Astrocyte (in vitro differentiated cells and primary cell): ENCODE measurements around the gene OSCP1. TPM values are rescaled to one million over a fixed set of nuclear protein-coding genes. Genes with fewer than 3 reads are reported as not detected.
A peak's percentile ranks its signal among the peaks of the same experiment; 100 is the strongest.

Experiments used
- DNase-seq: peaks from one replicate; pipeline ENCODE4 v3.0.0-alpha.2; 2010; ENCODE audit warnings: low read depth
- FAIRE-seq: peaks from 2 replicates; lab custom pipeline; 2011; peaks lifted over from hg19 to GRCh38; lab: Jason Lieb, UNC
- H2AFZ ChIP-seq: 2 replicates; pipeline ENCODE4 v1.6.0; 2012; ENCODE audit warnings: low read depth, low read length, inconsistent platforms
- H3K27ac ChIP-seq: 2 replicates; pipeline ENCODE4 v1.5.1; 2011; ENCODE audit warnings: low read depth, low read length, inconsistent platforms
- H3K27me3 ChIP-seq: 2 replicates; pipeline ENCODE4 v1.6.0; 2011; ENCODE audit warnings: low read length, inconsistent platforms; ENCODE audit not compliant: insufficient read depth
- H3K36me3 ChIP-seq: 2 replicates; pipeline ENCODE4 v1.5.1; 2011; ENCODE audit warnings: low read length, inconsistent platforms; ENCODE audit not compliant: insufficient read depth
- H3K4me1 ChIP-seq: 2 replicates; pipeline ENCODE4 v1.5.1; 2011; ENCODE audit warnings: low read length, inconsistent platforms; ENCODE audit not compliant: insufficient read depth
- H3K4me2 ChIP-seq: 2 replicates; pipeline ENCODE4 v1.6.0; 2012; ENCODE audit warnings: low read length, inconsistent platforms
- H3K4me3 ChIP-seq: 2 replicates; pipeline ENCODE4 v1.5.1; 2011; ENCODE audit warnings: low read depth, mild to moderate bottlenecking, low read length, inconsistent platforms; ENCODE audit not compliant: insufficient read depth
- H3K79me2 ChIP-seq: 2 replicates; pipeline ENCODE4 v1.6.0; 2012; ENCODE audit warnings: mild to moderate bottlenecking, low read length, inconsistent platforms; ENCODE audit not compliant: insufficient read depth
- H3K9ac ChIP-seq: 2 replicates; pipeline ENCODE4 v1.6.0; 2012; ENCODE audit warnings: mild to moderate bottlenecking, low read length, inconsistent platforms
- H3K9me3 ChIP-seq: 2 replicates; pipeline ENCODE4 v1.5.1; 2012; ENCODE audit warnings: low read depth, mild to moderate bottlenecking, low read length, inconsistent platforms; ENCODE audit not compliant: insufficient read depth
- H4K20me1 ChIP-seq: 2 replicates; pipeline ENCODE4 v1.6.0; 2012; ENCODE audit warnings: low read length, inconsistent platforms; ENCODE audit not compliant: insufficient read depth
- H3K27ac Mint-ChIP-seq: one replicate; pipeline ENCODE4 v1.8.0; 2021; ENCODE audit warnings: mild to moderate bottlenecking, mixed read lengths; ENCODE audit not compliant: unreplicated experiment
- H3K27me3 Mint-ChIP-seq: one replicate; pipeline ENCODE4 v1.8.0; 2021; ENCODE audit warnings: low read depth, mixed read lengths; ENCODE audit not compliant: unreplicated experiment
- H3K36me3 Mint-ChIP-seq: one replicate; pipeline ENCODE4 v1.8.0; 2021; ENCODE audit warnings: low read depth, mixed read lengths; ENCODE audit not compliant: unreplicated experiment
- H3K4me1 Mint-ChIP-seq: one replicate; pipeline ENCODE4 v1.8.0; 2021; ENCODE audit warnings: low read depth, mixed read lengths; ENCODE audit not compliant: unreplicated experiment
- H3K4me3 Mint-ChIP-seq: one replicate; pipeline ENCODE4 v1.8.0; 2021; ENCODE audit warnings: mild to moderate bottlenecking, moderate library complexity, mixed read lengths; ENCODE audit not compliant: unreplicated experiment
- H3K9me3 Mint-ChIP-seq: one replicate; pipeline ENCODE4 v1.8.0; 2021; ENCODE audit warnings: mild to moderate bottlenecking, mixed read lengths; ENCODE audit not compliant: unreplicated experiment
- EZH2 ChIP-seq: IDR thresholded peaks from 2 replicates; pipeline ENCODE4 v1.6.1; 2012; ENCODE audit warnings: mild to moderate bottlenecking, low read length, inconsistent platforms; ENCODE audit not compliant: insufficient read depth
- total RNA-seq: library from RNA; stranded (reverse); gene quantifications from 2 replicates; pipeline ENCODE4 v1.2.1, GENCODE V29; 2021
- TF ChIP-seq, protein P1 (sequence below): IDR thresholded peaks from 2 replicates; pipeline ENCODE4 v1.5.1; 2011; ENCODE audit warnings: low read depth, mild to moderate bottlenecking, inconsistent platforms, low read length, moderate library complexity; ENCODE audit not compliant: insufficient read depth

The OSCP1 gene
- total RNA-seq, 1 donor from 2014 or later, result 6.3 TPM

DNA sequence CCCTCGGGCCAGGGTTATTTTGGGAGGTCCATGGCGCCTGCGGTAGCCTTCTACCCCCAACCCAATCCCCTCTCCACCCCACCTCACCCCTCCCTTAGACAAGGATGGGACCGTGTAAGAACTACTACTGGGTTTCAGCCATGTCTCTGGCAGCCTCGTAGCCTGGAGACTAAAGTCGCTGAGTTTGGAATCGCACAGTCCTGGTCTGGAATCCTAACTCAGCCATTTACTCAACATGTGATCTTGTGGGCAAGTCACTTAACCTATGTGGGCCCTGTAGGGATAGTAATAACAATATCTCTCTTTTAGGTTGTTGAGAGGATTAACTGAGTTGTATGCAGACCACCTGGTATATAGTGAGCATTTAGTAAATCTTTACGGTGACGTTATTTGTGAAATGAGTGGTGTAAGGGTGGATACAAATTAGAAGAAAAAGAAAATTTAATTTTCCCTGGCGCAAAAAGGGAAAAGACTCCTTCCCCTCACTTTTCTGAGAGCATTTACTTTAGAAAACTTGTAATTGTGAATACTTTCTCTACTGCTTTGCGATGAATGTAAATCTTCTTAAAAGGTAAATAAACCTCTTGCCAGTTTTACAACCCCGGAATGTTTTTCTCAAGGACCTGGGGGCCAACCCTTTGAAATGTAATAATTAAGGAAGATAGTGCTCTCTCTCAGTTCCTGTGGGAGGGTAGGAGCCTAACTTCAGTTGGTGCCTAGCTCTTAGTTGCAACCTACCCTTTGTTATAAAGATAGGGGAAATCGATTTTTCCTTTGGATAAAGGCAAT lies 14.5 kb upstream of the OSCP1 start:
- Histone ChIP-seq H3K79me2 (peaks cover 17% of the 10 kb centered on the region), H4K20me1 (no peaks in the 10 kb centered on the region), H3K9me3 (no peaks in the 10 kb centered on the region), H3K4me1 (peaks cover 11% of the 10 kb centered on the region), H3K9ac (peak overlapping the region; percentile 95), H3K36me3 (peaks cover 16% of the 10 kb centered on the region), H3K27ac (peak overlapping the region; percentile 84), H2AFZ (peak overlapping the region; percentile 94), H3K4me3 (peak overlapping the region; percentile 97), H3K27me3 (no peaks in the 10 kb centered on the region), H3K4me2 (peak overlapping the region; percentile 96)
- Mint-ChIP-seq H3K4me1 (peaks cover 5% of the 10 kb centered on the region), H3K27ac (peak overlapping the region; percentile 99), H3K9me3 (no peaks in the 10 kb centered on the region), H3K4me3 (peak overlapping the region; percentile 97), H3K27me3 (peaks cover 2% of the 10 kb centered on the region), H3K36me3 (peaks cover 2% of the 10 kb centered on the region)
- TF ChIP-seq EZH2, result no peak
- TF ChIP-seq, protein P1, sequence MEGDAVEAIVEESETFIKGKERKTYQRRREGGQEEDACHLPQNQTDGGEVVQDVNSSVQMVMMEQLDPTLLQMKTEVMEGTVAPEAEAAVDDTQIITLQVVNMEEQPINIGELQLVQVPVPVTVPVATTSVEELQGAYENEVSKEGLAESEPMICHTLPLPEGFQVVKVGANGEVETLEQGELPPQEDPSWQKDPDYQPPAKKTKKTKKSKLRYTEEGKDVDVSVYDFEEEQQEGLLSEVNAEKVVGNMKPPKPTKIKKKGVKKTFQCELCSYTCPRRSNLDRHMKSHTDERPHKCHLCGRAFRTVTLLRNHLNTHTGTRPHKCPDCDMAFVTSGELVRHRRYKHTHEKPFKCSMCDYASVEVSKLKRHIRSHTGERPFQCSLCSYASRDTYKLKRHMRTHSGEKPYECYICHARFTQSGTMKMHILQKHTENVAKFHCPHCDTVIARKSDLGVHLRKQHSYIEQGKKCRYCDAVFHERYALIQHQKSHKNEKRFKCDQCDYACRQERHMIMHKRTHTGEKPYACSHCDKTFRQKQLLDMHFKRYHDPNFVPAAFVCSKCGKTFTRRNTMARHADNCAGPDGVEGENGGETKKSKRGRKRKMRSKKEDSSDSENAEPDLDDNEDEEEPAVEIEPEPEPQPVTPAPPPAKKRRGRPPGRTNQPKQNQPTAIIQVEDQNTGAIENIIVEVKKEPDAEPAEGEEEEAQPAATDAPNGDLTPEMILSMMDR, result no peak
- FAIRE-seq (no peak), DNase-seq (peak; percentile 10)

DNA sequence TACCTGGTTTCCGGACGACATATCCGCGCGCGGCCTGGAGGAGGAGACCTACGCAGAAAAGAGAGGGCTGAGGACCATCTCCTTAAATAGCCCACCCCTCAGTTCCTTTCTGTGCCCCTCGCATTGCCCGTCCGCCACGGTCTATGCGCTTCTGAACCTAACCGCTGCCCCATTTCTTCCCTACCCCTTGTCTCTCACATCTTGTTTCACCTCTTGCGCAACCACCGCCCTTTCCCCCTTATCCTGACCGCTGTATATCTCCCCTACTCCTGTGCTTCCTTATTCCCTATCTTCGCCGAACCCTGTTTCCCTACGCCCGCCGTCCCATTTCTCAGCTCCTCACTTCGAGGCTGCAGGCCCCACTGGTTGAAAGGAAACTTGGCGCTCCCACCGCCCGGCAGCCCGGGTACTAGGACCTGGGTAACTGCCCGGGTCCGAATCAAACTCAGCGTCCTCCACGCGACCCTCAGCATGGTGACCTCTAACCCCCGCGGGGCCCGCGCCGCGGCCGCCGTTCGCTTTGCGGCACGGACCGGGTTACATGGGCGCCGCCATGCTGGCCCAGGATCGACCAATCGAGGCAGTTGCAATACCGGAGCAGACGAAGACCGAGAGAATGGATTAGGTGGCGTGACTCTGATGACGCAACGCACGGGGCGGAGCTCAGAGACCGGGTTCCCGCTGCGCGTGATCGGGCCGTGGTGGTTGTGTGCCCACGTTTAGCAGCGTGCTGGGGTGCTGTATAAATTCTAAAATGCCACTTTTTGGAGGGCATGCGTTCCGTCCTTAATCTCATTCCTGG lies 13.8 kb upstream of the OSCP1 start, which contains the start of gene MRPS15:
Gene MRPS15, minus strand, starts transcription at position 582 of the 802 bp plus-strand sequence. Its CDS starts 109 bp downstream, at position 473.
- Histone ChIP-seq H3K36me3 (peaks cover 20% of the 10 kb centered on the region), H3K4me1 (peaks cover 11% of the 10 kb centered on the region), H3K4me3 (peak within 1 kb of the TSS; percentile 97), H3K9me3 (no peaks in the 10 kb centered on the region), H3K27me3 (no peaks in the 10 kb centered on the region), H3K4me2 (peak within 1 kb of the TSS; percentile 96), H3K9ac (peak within 1 kb of the TSS; percentile 95), H4K20me1 (no peaks in the 10 kb centered on the region), H3K79me2 (peaks cover 17% of the 10 kb centered on the region), H3K27ac (peak within 1 kb of the TSS; percentile 84), H2AFZ (peak within 1 kb of the TSS; percentile 94)
- Mint-ChIP-seq H3K4me1 (peaks cover 6% of the 10 kb centered on the region), H3K36me3 (peaks cover 2% of the 10 kb centered on the region), H3K27me3 (peaks cover 2% of the 10 kb centered on the region), H3K27ac (peak within 1 kb of the TSS; percentile 99), H3K9me3 (no peaks in the 10 kb centered on the region), H3K4me3 (peak within 1 kb of the TSS; percentile 97)
- TF ChIP-seq, protein P1, result no peak
- no peak for TF ChIP-seq EZH2
- DNase-seq, result peak; percentile 91
- peak; percentile 89 for FAIRE-seq
